KBM-7 (cell line): ENCODE results near the gene ACSS1.

Source experiments
- DNase-seq: peaks from one replicate; pipeline ENCODE4 v3.0.0-alpha.2; 2015
- in situ Hi-C: fragments of 300-500 bp; cut with MboI; formaldehyde crosslinking; loops from 2 replicates; pipeline ENCODE4 v1.14.3; 2020; ENCODE audit warnings: low sequenced_read_pairs, low pct_unique_long_range_greater_than_20kb, mixed read lengths

Gene ACSS1

GRCh38 chr20:25062841-25063240 is 4.9 kb upstream of the ACSS1 start:
- in situ Hi-C loops: loop anchor here (10.0 kb wide), 1 partner anchor 68 kb away; the partner anchor contains the start of gene APMAP
- no peak for DNase-seq

DNA sequence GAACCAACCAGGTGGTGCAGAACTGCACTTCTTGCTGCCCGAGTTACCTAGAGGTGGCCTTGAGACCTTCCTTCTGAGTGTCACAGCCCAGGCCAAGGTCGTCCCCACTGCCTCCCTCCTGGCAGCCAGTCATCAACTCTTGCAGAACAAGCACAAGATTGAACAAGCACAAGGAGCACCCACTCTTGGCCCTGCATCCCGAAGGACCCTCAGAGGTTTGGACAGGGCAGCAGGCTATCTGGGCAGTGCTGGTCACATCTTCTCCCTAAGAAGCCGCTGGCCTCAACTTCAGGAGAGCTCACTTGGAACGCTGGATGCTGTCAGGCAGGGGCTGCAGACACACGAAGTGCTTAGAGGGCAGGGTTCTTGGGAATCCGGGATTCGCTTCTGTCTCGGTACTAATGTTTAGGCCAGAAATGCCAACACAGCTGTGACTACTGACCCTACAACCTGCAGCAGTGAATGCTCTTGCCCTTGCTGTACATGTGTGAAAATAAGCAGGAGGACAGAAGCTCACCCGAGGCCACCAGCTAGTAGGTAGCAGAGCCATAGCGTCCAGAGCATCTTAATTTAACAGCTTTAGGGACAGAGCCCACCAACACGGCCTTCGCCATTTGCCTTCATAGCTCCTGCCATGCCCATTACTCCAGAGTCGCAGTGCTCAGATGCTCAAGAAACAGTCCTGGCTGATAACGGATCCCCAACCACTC is 4.0 kb upstream of the ACSS1 start:
- in situ Hi-C loops: loop anchor here (10.0 kb wide), 1 partner anchor 67 kb away; the partner anchor contains the start of gene APMAP

GRCh38 chr20:25061103-25061799 is 3.3 kb upstream of the ACSS1 start:
- in situ Hi-C loops: loop anchor here (10.0 kb wide), 1 partner anchor 66 kb away; the partner anchor contains the start of gene APMAP

More for the DNA sequence above, 4.0 kb upstream of the ACSS1 start:
- no peak for DNase-seq

DNA sequence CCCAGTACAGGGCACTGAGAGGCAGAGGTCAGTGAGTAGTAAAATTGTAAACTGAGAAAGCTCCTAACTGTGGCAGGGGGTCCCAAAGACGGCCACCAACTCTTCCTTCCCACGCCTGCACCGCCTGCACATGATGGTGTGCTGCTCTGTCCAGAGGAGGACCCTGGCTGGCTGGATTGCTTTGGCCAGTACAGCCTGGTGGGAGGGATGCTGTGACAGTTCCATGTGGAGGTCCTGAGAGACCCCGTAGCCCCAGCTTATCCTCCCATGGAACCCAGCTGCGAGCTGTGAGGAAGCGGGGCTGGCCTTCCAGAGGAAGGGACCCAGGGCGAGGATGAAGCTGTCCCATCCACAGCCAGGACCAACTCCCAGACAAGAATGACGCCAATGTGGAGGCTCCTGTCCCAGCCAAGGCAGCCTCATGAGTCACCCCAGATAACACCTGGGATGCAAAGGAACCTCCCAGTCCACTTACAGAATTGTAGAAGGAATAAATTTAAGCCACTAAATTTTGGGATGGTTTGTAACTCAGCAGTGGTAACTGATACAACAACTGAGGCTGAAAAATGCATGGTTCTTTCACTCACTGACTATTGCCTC is 2.0 kb upstream of the ACSS1 start:
- in situ Hi-C loops: loop anchor here (10.0 kb wide), 1 partner anchor 65 kb away; the partner anchor contains the start of gene APMAP

More at GRCh38 chr20:25061103-25061799, 3.3 kb upstream of the ACSS1 start:
- DNase-seq: no peak

GRCh38 chr20:25058847-25059810 is 1.2 kb upstream of the ACSS1 start:
- peak; percentile 41 for DNase-seq
- in situ Hi-C loops: no loop called here

More for the DNA sequence above, 2.0 kb upstream of the ACSS1 start:
- DNase-seq: no peak

DNA sequence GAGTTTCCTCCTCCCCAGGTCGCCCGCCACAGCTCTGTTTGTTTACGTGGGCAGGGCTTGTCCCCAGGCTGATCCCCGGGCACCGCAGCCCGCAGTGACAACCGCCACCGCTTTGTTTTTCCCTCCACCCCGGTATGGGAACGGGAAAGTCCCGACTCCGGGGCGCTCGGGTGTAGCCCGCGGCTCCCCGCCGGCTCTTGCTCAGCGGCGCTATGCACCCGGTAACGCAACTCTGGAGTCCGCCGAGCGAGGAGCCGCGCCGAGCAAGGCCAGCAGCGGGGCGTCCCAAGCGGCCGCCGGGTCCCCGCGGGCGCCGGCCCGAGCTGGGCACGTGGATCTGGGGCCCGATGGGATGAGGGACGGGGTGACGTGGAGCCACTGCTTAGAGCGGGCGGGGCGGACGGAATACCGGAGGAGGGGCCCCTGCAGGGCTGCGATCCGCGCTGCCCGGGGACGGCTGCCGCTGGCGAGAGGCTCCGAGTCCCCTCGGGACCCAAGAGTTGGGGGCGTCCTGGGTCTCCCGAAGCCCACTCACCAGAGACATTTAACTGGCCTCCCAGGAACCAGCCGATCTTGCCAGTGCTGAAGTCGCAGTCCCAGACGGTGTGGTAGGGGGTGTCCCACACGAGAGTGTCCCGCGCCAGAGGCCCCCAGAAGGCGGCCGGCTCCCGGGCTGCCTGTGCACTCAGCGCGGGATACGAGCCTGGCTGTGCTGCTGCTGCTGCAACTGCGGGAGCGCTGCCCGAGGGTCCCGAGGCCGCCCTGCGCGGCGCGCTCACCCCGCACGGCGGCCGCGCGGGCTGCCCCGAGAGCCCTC is 497 bp downstream of the ACSS1 start:
- peak; percentile 75 for DNase-seq
- in situ Hi-C loops: no loop called here

GRCh38 chr20:25056690-25057233 is 1.2 kb downstream of the ACSS1 start:
- in situ Hi-C loops: no loop called here

GRCh38 chr20:25055711-25056495 is 2.0 kb downstream of the ACSS1 start:
- in situ Hi-C loops: no loop called here
- DNase-seq: no peak

More at GRCh38 chr20:25056690-25057233, 1.2 kb downstream of the ACSS1 start:
- no peak for DNase-seq

DNA sequence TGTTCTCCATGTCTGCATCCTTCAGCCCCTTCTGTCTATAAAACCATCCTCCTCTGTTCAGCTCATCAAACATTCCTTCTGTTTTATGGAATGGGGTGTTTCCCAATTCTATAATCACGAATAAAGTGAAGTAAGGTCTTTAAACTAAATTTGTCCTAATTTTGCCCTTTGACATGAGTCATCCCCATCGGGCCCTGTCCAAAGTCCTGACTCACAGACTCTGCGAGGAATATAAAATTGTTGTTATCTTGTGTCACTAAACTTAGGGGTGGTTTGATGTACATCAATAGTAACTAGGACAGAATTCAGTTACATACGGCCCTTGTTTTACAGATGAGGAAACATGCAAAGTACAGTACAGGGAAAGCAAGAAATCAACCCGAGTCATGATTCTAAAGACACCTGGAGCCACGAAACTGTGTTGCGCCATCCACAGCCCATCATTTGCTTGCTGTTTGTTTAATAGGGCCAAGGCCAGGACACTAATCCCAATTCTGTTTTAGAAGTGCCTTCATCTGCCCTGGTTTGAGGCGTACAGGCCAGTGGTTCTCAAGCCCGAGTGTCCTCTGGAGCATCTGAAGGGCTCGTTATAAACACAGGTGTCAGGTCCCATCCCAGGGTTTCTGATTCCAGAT is 2.8 kb downstream of the ACSS1 start:
- in situ Hi-C loops: no loop called here
- no peak for DNase-seq

GRCh38 chr20:25054096-25054820 is 3.7 kb downstream of the ACSS1 start:
- no peak for DNase-seq
- in situ Hi-C loops: no loop called here

DNA sequence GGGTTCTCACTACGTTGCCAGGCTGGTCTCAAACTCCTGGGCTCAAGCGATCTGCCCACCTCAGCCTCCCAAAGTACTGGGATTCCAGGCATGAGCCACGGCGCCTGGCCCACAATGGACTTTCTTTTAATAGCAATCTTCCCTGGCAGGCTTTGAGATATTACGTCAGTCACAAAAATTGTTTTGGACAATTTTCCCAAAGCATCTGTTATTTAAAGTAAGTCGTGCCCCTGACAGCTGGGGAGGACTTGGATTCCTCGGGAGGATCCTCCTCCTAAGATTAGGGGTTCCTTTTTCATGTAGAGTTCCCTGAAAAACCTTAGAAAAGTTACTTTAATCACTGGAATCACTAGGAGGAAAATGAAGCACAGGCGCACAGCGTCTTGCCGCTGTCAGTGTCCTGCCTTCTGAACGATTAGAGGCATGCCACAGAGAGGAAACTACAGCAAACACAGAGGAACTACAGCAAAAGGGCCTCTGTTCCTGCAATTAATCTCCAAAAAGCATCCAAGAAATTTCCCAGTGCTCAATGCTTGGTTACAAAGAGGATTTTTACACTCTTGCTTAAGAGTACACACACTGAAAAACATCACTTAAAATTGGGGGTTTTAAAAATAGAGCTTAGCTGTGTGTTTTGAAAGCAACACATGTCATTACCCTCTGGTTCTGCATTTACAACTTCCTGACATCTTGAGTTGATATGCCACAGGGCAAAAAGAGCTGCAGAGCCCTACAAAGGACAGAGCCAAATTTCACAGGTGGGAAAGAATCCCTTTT is 4.5 kb downstream of the ACSS1 start:
- peak; percentile 79 for DNase-seq

GRCh38 chr20:25052255-25053194 is 5.4 kb downstream of the ACSS1 start:
- no peak for DNase-seq
- in situ Hi-C loops: no loop called here

More for the DNA sequence above, 4.5 kb downstream of the ACSS1 start:
- in situ Hi-C loops: no loop called here

GRCh38 chr20:25051386-25052155 is 6.4 kb downstream of the ACSS1 start:
- in situ Hi-C loops: no loop called here
- DNase-seq: no peak
